Cardiac muscle cell (in vitro differentiated cells and primary cell): ENCODE data around the gene CPNE9. TPM values are rescaled to one million over a fixed set of nuclear protein-coding genes. Genes with fewer than 3 reads are reported as not detected.

Experiments
- DNase-seq, 2 donors: peaks; one replicate each; pipeline versions ENCODE4 v3.0.0 to v3.0.0-alpha.2; 2010 to 2017; ENCODE audit warnings: low read depth in 1 of 2, low spot score in 1 of 2
- H3K27ac ChIP-seq: fragments of 200-600 bp; sonication (generic); 2 replicates; pipeline ENCODE4 v1.5.1; 2016
- H3K27me3 ChIP-seq: fragments of 200-600 bp; sonication (generic); 2 replicates; pipeline ENCODE4 v1.6.0; 2016; ENCODE audit warnings: control low read depth
- H3K36me3 ChIP-seq: fragments of 200-600 bp; sonication (generic); 2 replicates; pipeline ENCODE4 v1.5.1; 2016; ENCODE audit warnings: control low read depth
- H3K4me1 ChIP-seq: fragments of 200-600 bp; sonication (generic); 2 replicates; pipeline ENCODE4 v1.8.1; 2017; ENCODE audit warnings: low read depth, mild to moderate bottlenecking, mixed run types
- H3K4me3 ChIP-seq: fragments of 200-600 bp; sonication (generic); 2 replicates; pipeline ENCODE4 v1.5.1; 2016; ENCODE audit warnings: mild to moderate bottlenecking
- H3K9me3 ChIP-seq: fragments of 200-600 bp; sonication (generic); 2 replicates; pipeline ENCODE4 v1.5.1; 2017; ENCODE audit warnings: low read depth, mild to moderate bottlenecking, control low read depth
- CTCF ChIP-seq: IDR thresholded peaks from 2 replicates; pipeline ENCODE4 v1.5.1; 2012; ENCODE audit warnings: low read depth, mild to moderate bottlenecking, low read length
- polyA plus RNA-seq: library from polyadenylated mRNA; unstranded; fragments of >200 nt; fragmentation: Nextera tagmentation; extraction: Ambion mirVana; gene quantifications from 2 replicates; pipeline ENCODE4 v1.2.1, GENCODE V29; 2016
- total RNA-seq: library from RNA; depleted of rRNA; stranded (reverse); fragments of >200 nt; gene quantifications from 2 replicates; pipeline ENCODE4 v1.2.3, GENCODE V29; 2016

The CPNE9 gene
- total and polyA plus RNA-seq, 2 experiments from 2014 or later = 0.06 TPM; not detected in 1

- no peak for TF ChIP-seq CTCF
- Histone ChIP-seq H3K27ac (no peak overlapping the region), H3K4me3 (no peak overlapping the region), H3K36me3 (peaks cover 13% of the 10 kb centered on the region), H3K27me3 (no peaks in the 10 kb centered on the region), H3K9me3 (no peaks in the 10 kb centered on the region), H3K4me1 (no peaks in the 10 kb centered on the region)
- DNase-seq = no peak
Measured at GRCh38 chr3:9687514-9687913, 16.1 kb upstream of the CPNE9 start.

GRCh38 chr3:9688961-9689360 is 14.7 kb upstream of the CPNE9 start:
- Histone ChIP-seq H3K9me3 (no peaks in the 10 kb centered on the region), H3K27ac (no peak overlapping the region), H3K4me1 (no peaks in the 10 kb centered on the region), H3K4me3 (no peak overlapping the region), H3K36me3 (peaks cover 10% of the 10 kb centered on the region), H3K27me3 (no peaks in the 10 kb centered on the region)
- TF ChIP-seq CTCF = no peak
- DNase-seq = no peak

- peaks cover 7% of the 10 kb centered on the region for H3K36me3 ChIP-seq
- no peak overlapping the region for H3K4me3 ChIP-seq
- no peaks in the 10 kb centered on the region for H3K4me1 ChIP-seq
- H3K27ac ChIP-seq = no peak overlapping the region
- no peak for TF ChIP-seq CTCF
- DNase-seq = no peak
- H3K27me3 ChIP-seq = no peaks in the 10 kb centered on the region
- H3K9me3 ChIP-seq = no peaks in the 10 kb centered on the region
Measured at GRCh38 chr3:9689757-9690156, 13.9 kb upstream of the CPNE9 start.

GRCh38 chr3:9690451-9691450 is 12.9 kb upstream of the CPNE9 start:
- peaks cover 3% of the 10 kb centered on the region for H3K36me3 ChIP-seq
- no peak overlapping the region for H3K4me3 ChIP-seq
- TF ChIP-seq CTCF = no peak
- H3K27ac ChIP-seq = no peak overlapping the region
- H3K4me1 ChIP-seq = no peaks in the 10 kb centered on the region
- no peaks in the 10 kb centered on the region for H3K27me3 ChIP-seq
- H3K9me3 ChIP-seq = no peaks in the 10 kb centered on the region
- peak in 1 of 2 donors; percentile 85 for DNase-seq

- H3K27me3 ChIP-seq = no peaks in the 10 kb centered on the region
- H3K4me3 ChIP-seq = no peak overlapping the region
- H3K9me3 ChIP-seq = no peaks in the 10 kb centered on the region
- no peak overlapping the region for H3K27ac ChIP-seq
- TF ChIP-seq CTCF = no peak
- no peak for DNase-seq
- H3K4me1 ChIP-seq = no peaks in the 10 kb centered on the region
- peaks cover 3% of the 10 kb centered on the region for H3K36me3 ChIP-seq
Measured at GRCh38 chr3:9691636-9692035, 12.0 kb upstream of the CPNE9 start.
